Activated T-helper 9 cell treated with anti-CD3 and anti-CD28 coated beads, Interleukin-2, amount 50 U/mL, for 16 hours (primary cell): ENCODE data around the gene NTN1.

ENCODE experiments used
- DNase-seq: peaks from one replicate; pipeline ENCODE4 v3.0.0-alpha.2; 2020; ENCODE audit warnings: low read depth

Gene NTN1

GRCh38 chr17:9006175-9006767 lies 15.0 kb upstream of the NTN1 start:
- DNase-seq = no peak

- no peak for DNase-seq
Observed at GRCh38 chr17:9007052-9007714, 14.1 kb upstream of the NTN1 start.

GRCh38 chr17:9009096-9009495 lies 12.2 kb upstream of the NTN1 start:
- no peak for DNase-seq

DNA sequence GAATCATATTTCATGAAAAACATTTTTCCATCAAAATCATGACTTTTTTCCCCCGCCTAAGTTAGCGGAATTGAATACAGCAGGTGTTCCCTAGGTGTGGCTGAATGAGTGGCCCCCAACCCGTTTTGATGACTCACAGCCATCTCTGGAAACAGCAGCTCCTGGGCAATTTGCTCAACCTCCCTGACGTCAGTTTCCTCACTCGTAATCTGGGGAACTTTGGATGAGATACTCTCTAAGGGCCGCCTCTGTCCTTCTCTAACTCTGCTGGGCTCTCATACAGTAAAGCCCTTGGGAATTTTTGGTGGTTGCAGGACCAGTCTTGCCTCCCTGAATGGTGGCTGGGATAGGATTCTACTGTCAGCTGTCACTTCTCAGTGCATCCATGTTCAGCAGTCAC lies 11.6 kb upstream of the NTN1 start:
- DNase-seq = no peak

- DNase-seq = no peak
Observed at GRCh38 chr17:9011001-9011400, 10.3 kb upstream of the NTN1 start.

GRCh38 chr17:9016941-9017552 lies 4.3 kb upstream of the NTN1 start:
- no peak for DNase-seq

GRCh38 chr17:9018726-9019125 lies 2.6 kb upstream of the NTN1 start:
- no peak for DNase-seq

- DNase-seq = no peak
Observed at GRCh38 chr17:9020096-9020823, 1.1 kb upstream of the NTN1 start.

DNA sequence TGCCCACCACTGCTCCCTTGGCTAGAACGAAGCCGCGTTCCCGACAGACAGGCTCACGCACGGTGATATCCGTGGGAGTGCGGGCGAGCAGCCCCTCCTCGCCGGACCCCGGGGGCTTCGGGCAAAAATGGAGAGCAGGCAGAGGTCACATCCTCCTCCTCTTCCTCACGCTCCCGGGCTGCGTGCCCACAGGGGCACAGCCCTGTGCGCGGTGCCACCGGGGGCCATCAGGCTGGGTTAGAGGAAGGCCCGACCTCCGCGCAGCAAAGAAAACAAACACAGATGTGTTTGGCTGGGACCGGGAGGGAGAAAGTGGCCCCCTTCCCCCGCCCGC lies 519 bp upstream of the NTN1 start:
- no peak for DNase-seq

DNA sequence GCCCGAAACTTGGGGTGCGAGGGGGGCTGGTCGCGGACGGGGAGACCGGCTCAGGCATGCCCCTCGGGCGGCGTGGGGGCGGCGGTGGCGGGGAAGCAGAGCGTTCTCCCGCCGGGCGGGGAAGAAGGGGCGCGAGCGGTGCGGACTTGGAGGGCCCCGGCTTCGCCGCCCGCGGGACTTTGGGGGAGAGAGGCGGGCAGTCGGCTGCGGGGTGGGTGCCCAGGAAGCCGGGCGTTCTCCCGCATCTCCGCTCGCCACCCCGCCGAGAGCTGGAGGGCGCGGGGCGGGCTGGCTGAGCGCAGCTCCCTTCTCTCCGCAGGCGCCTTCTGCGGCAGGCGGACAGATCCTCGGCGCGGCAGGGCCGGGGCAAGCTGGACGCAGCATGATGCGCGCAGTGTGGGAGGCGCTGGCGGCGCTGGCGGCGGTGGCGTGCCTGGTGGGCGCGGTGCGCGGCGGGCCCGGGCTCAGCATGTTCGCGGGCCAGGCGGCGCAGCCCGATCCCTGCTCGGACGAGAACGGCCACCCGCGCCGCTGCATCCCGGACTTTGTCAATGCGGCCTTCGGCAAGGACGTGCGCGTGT lies 772 bp downstream of the NTN1 start:
- no peak for DNase-seq

- DNase-seq = no peak
Observed at GRCh38 chr17:9022573-9023391, 1.5 kb downstream of the NTN1 start.

GRCh38 chr17:9023392-9024218 lies 2.3 kb downstream of the NTN1 start:
- no peak for DNase-seq

GRCh38 chr17:9024497-9024896 lies 3.2 kb downstream of the NTN1 start:
- DNase-seq = no peak

DNA sequence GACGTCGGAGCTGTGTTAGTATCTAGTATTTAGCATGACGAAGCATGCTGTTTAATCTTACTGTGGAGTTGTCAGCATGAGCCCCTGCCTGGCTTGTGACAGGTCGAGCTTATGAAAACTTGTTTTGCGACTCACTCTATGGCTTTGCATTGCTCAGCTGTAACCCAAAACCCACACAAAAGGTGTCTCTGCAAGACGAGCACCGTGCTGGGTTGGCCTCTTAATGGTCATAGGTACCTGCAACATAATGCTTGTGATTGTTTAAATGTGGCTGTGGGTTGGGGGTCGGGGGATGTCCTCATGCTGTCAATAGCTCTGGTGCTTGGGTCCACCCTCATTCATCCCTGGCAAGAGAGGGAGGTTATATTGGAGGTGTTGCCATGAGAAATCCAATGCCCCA lies 5.4 kb downstream of the NTN1 start:
- no peak for DNase-seq

- no peak for DNase-seq
Observed at GRCh38 chr17:9028202-9028987, 7.1 kb downstream of the NTN1 start.

DNA sequence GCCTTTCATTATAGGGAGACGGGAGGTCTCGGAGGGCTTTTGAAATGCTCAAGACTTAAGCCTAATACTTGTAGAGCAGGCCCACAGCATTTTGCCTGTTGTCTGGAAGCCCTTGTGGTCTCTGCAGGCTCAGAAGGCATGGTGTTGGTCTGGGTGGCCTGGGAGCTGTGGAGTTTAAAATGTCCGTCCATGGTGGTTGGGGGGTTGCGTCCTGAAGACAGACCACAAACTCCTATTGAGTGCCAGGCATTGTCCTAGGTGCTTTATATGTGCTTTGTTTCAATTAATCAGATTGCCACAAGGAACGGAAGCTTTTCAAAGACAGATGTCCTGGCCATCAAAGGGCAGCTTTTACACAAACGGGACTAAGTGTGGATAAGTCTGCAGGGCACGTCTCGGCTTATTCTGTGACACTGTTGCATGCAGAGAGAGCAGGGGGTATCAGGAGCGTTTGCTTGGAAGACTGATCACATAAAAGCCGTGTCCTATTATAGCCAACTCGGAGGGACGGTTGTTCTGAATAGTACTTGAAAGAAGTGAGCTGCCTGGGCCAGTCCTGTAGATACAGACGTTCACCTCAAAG lies 7.8 kb downstream of the NTN1 start:
- DNase-seq = no peak

- DNase-seq = no peak
Observed at GRCh38 chr17:9032151-9032550, 10.8 kb downstream of the NTN1 start.

DNA sequence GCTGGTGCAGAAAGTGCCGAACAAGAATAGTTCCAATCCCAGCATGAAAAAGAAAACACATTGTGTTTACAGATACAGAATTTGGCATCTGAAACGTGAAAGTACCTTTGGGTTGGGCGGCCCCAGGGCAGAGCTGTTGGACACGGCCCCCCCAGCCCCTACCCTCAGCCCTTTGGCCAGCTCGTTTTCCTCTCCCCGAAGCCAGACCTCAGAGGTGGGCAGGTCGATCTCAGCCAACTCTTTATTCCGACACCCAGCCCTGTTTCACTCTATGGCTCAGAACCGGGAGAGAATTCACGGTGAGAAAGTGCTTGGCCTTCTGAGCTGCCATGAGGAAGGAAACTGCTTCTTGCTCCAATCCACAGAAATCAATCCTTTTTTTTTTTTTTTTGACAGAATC lies 11.3 kb downstream of the NTN1 start:
- DNase-seq = no peak

DNA sequence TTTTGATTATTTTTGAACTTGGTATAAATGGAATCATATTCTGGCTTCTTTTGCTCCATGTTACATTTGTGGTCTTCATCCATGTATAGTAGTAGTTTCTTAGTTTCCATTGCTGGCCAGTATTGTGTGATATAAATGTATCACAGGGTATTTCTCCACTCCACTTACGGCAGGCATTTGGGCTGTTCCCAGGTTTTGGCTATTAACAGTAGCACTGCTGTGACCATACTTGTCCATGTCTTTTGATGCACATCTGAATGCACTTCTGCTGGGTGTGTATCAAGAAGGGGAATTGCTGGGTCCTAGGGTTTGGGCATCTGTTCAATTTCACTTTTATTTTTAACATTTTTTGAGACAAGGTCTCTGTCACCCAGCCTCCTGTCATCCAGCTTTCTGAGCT lies 13.9 kb downstream of the NTN1 start:
- no peak for DNase-seq

GRCh38 chr17:9036336-9036735 lies 15.0 kb downstream of the NTN1 start:
- no peak for DNase-seq
